ENCODE results near the gene GALNT8.

- TF ChIP-seq CTCF (IDR thresholded peaks at IDR 0.05) (no peak), POLR2A (IDR thresholded peaks at IDR 0.05) (no peak)
Observed at GRCh38 chr12:4809449-4810218, 89.4 kb downstream of the GALNT8 start.
